Ascending aorta (tissue), 2 donors: Measurements from ENCODE around the gene CFAP73. TPM values are rescaled to one million over a fixed set of nuclear protein-coding genes. Genes with fewer than 3 reads are reported as not detected.

Experiments used
- DNase-seq, 2 donors: peaks; one replicate each; pipeline ENCODE4 v3.0.0-alpha.2; 2019; ENCODE audit warnings: low spot score in 2 of 2
- H3K27ac ChIP-seq, 2 donors: fragments of 200-600 bp; sonication (generic); one replicate each; pipeline ENCODE4 v1.5.1; 2016 to 2017; ENCODE audit warnings: mild to moderate bottlenecking in 1 of 2
- H3K27me3 ChIP-seq: fragments of 200-600 bp; sonication (generic); one replicate; pipeline ENCODE4 v1.5.1; 2017
- H3K36me3 ChIP-seq, 2 donors: fragments of 200-600 bp; sonication (generic); one replicate each; pipeline ENCODE4 v1.5.1; 2016
- H3K4me1 ChIP-seq, 2 donors: fragments of 200-600 bp; sonication (generic); one replicate each; pipeline ENCODE4 v1.5.1; 2016 to 2017; ENCODE audit warnings: mild to moderate bottlenecking in 1 of 2
- H3K4me3 ChIP-seq, 2 donors: fragments of 200-600 bp; sonication (generic); one replicate each; pipeline ENCODE4 v1.5.1; 2016 to 2017; ENCODE audit warnings: mild to moderate bottlenecking in 1 of 2
- H3K9me3 ChIP-seq, 2 donors: fragments of 200-600 bp; sonication (generic); one replicate each; pipeline ENCODE4 v1.5.1; 2016
- CTCF ChIP-seq, 3 experiments: fragments of 200-600 bp in 2 of 3; fragments of 450-650 bp in 1 of 3; sonication (generic) in 2 of 3; IDR thresholded peaks; one replicate each; pipeline ENCODE4 v1.5.1; 2016 to 2019; ENCODE audit warnings: antibody characterized with exemption in 3 of 3, mild to moderate bottlenecking in 1 of 3, moderate library complexity in 1 of 3
- intact Hi-C: fragments of 100-400 bp; cut with DNase I; formaldehyde crosslinking; loops from one replicate; pipeline ENCODE4 v1.15.1; 2023
- total RNA-seq: library from RNA; depleted of rRNA; stranded (reverse); fragments of >200 nt; gene quantifications from one replicate; pipeline ENCODE4 v1.1.0, GENCODE V29; 2016

The CFAP73 gene
- total RNA-seq, 1 donor from 2014 or later: not detected

DNA sequence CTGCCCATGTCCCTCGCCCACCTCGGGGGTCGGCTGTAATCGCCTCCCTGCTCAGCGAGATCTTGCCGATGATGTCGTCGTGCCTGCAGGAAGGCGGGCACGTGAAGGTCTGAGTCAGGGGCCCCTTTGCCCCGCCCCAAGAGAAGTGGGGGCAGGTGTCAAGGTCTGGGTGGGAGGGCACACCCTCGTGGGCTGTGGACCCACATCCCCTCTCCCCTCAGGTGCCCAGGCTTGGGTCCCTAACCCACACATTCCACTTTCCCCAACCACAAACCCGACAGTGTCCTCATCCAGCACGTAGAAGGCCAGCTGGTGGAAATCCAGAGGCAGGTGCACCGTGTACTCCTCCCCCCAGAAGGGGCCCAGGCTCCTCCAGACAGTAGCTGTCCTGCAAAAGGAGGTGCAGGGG, 21.7 kb upstream of the CFAP73 start:
- no peak for DNase-seq
- Histone ChIP-seq H3K36me3 (no peaks in the 10 kb centered on the region), H3K27me3 (no peaks in the 10 kb centered on the region), H3K4me3 (no peak overlapping the region), H3K9me3 (no peaks in the 10 kb centered on the region), H3K27ac (no peak overlapping the region), H3K4me1 (no peaks in the 10 kb centered on the region)
- TF ChIP-seq CTCF (IDR thresholded peaks at IDR 0.05): no peak
- intact Hi-C loops: no loop called here

GRCh38 chr12:113128802-113129663, 20.5 kb upstream of the CFAP73 start:
- Histone ChIP-seq H3K27me3 (no peaks in the 10 kb centered on the region), H3K4me1 (no peaks in the 10 kb centered on the region), H3K27ac (no peak overlapping the region), H3K36me3 (no peaks in the 10 kb centered on the region), H3K9me3 (no peaks in the 10 kb centered on the region), H3K4me3 (no peak overlapping the region)
- intact Hi-C loops: no loop called here
- DNase-seq: no peak
- TF ChIP-seq CTCF (IDR thresholded peaks at IDR 0.05): no peak

DNA sequence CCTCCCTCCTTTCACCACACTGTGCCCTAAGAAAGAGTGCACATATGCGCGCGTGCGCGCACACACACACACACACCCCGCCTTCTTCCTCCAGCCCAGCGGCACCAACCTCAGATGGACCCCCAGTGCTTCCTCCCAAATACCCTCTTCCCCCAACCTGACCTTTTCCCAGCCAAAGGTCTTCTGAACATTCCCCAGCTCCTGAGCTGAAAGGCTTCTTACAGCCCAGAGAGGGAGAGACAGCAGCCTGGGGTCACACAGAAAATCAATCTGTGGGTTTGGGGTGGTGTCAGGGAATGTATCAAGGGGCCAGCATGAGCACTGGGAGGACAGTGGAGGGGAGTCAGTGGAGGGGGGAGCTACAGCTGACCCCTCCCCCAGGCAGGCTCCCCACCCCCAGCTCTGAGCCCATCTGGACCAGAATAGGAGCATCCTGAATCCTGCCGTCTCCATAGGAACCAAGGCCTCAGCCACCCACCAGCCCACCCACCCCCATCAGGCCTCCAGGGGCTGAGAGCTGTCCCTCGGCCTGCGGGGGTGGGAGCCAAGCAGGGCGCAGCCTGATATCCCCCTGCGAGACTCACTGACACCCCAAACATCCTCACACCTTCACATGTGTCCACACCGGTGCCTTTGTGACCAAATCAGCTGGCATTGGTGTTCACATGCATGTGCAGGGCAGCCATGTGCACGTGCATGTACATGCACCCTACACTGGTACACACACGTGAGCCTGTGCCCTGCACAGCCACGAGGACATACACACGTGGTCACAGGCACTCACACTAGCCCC, 19.7 kb upstream of the CFAP73 start:
- no peak overlapping the region for H3K27ac ChIP-seq
- H3K36me3 ChIP-seq: no peaks in the 10 kb centered on the region
- intact Hi-C loops: no loop called here
- no peak overlapping the region for H3K4me3 ChIP-seq
- no peaks in the 10 kb centered on the region for H3K27me3 ChIP-seq
- no peaks in the 10 kb centered on the region for H3K4me1 ChIP-seq
- DNase-seq: no peak
- no peak for TF ChIP-seq CTCF (IDR thresholded peaks at IDR 0.05)
- H3K9me3 ChIP-seq: no peaks in the 10 kb centered on the region

GRCh38 chr12:113130457-113131135, 18.9 kb upstream of the CFAP73 start:
- Histone ChIP-seq H3K27ac (no peak overlapping the region), H3K27me3 (no peaks in the 10 kb centered on the region), H3K4me3 (no peak overlapping the region), H3K4me1 (no peaks in the 10 kb centered on the region), H3K36me3 (no peaks in the 10 kb centered on the region), H3K9me3 (no peaks in the 10 kb centered on the region)
- no peak for DNase-seq
- TF ChIP-seq CTCF (IDR thresholded peaks at IDR 0.05): no peak
- intact Hi-C loops: no loop called here

DNA sequence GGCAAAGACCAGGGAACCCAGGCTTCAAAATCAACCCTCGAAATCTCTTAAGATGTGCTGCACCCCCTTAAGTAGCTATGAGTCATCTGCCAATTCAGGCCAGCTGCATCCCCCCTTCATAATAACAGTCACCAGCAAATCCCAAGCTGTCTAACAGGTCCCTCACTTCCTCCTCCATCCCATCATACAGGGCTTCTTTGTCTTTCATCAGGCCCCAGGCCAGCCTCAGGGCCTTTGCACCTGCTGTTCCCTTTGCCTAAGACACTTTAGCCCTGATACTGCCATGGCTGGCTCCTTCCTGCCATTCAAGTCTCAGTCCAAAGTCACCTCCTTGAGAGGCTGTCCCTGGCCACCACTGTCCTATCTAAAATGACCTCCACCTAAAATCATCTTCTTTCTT, 18.0 kb upstream of the CFAP73 start:
- Histone ChIP-seq H3K27me3 (no peaks in the 10 kb centered on the region), H3K4me3 (no peak overlapping the region), H3K27ac (no peak overlapping the region), H3K36me3 (no peaks in the 10 kb centered on the region), H3K9me3 (no peaks in the 10 kb centered on the region), H3K4me1 (no peaks in the 10 kb centered on the region)
- TF ChIP-seq CTCF (IDR thresholded peaks at IDR 0.05): no peak
- intact Hi-C loops: no loop called here
- no peak for DNase-seq
